ENCODE measurements around the gene SPTLC1.

SPTLC1 gene

DNA sequence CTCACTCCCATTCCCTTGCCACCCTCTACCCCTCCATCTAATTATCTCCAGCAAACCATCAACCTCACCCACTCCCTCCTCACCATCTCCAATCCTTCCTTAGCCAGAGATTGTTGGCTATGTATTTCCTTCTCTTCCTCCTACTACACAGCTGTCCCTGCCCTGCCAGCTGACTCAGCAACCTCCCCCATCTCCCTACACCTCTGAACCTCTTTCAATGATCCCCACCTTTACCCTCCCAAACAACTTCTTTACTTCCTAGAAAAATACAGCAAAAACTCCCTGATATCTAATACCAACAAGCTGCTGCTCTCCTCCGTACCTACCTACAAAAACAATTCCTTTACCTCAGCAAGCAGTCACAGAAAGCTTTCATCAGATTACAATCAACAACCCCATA, 37.3 kb downstream of the SPTLC1 start:
- DNase-seq, result no peak

DNA sequence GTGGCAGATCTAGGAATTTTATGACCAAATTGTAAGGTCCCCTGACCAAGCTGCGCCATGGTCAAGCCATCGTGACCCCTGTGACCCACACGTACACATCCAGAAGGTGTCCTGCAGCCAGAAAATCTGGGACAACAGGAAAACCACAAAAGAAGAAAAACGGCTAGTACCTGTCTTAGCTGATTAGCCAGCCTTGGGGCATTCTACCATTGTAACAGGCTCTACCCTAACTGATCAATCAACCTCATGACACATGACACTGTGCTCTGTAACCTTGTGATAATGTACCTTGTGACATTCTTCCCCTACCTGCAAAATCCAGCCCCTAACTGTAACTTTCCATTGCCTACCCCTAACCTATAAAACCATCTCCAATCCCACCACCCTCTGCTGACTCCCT, 43.6 kb downstream of the SPTLC1 start:
- no peak for DNase-seq

DNA sequence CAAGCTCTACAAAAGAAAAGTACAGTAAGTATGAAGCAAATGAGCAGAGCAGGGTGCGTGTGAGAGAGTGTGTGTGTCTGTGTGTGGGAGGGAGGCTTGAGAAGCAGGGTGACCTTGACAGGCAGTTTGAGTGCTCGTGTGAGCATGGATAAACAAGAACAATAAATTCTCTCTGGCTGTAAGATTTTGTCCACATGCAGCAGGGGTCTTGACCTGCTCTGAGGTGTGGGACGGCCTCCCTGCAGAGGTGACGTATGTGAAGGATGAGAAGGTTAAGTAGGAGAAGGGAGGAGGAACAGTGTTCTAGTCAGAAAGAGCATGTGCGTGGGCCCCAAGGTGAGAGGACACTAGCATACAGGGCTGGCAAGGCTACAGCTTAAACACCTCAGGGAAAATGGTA, 49.0 kb downstream of the SPTLC1 start:
- DNase-seq, result no peak

DNA sequence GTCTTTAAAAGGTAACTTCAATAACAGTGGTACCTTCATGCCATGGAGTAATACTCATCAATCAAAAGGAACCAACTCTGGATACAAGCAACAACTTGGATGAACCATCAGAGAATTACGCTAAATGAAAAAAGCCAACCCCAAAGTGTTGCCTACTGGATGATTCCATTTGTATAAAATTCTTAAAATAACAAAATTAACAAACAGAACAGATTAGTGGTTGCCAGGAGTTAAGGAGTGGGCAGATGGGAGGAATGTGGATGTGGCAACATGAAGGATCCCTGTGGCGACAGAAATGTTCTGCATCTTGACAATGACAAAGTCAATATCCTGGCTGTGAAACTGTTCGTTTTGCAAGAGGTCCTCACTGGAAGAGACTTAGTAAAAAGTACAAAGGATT, 50.5 kb downstream of the SPTLC1 start:
- DNase-seq, result no peak

DNA sequence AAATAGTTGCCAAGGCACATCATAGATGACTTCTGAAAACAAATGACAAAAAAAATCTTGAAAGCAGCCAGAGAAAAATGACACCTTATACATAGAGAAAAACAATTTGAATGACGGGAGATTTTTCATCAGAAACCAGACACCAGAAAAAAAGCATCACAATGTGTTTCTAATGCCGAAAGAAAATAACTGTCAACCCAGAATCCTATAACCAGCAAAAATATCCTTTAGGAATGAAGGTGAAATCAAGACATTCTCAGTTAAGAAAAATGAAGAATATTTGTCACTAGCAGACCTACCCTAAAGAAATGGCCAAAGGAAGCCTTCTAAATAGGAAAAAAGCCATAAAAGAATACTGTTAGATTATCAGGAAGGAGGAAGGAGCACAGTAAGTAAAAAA, 54.0 kb downstream of the SPTLC1 start:
- DNase-seq, result no peak

DNA sequence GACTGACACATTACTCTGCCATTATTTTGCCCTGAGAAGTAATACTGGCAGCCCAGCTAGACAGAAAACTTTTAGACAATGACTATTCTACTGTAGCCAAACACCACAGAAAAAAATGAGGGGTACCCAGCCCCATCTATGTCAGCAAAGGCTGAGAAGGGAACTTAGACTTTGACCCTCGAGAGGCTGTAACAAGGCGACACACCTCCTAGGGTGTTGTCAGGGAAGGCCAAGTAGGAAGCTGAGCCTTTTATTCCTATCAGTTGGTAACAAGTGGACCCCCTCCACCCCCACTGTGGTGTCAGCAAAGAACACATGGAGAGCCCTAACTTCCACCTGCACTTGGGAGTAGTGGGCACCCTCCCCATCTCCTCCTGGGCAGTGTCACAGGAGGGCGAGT, 55.6 kb downstream of the SPTLC1 start:
- DNase-seq, result no peak

DNA sequence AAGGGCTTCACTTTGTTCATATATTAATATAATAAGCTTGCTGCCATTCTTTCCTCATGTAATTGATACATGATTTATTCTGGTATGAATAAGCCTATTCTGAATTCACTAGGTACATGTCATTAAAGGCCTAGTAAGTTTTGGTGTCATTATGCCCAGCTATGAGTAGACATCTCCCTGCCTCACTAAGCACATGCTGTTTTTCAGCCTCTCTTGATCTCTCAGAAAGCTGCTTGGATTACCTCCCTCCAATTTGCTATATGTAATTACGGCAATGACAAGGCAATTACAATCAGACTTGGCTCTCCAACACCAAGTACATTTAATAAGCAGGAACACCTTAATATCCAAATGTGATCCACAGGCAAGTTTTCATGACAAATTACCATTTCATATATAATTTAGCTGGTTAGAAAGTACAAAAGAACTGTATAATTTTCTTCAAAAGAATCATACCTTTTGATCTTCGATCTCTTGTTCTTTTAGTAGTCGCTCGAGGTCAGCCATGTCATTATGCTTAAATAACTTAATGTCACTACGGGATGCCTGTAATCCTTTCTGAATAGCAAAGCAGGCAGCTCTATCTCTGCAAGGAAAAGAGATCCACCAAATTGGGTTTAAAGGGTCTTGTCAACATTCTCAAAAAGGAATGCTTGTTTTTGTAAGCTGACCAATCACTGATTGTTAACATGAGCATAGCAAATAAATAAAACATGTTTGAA, 56.3 kb downstream of the SPTLC1 start:
- DNase-seq, result no peak

DNA sequence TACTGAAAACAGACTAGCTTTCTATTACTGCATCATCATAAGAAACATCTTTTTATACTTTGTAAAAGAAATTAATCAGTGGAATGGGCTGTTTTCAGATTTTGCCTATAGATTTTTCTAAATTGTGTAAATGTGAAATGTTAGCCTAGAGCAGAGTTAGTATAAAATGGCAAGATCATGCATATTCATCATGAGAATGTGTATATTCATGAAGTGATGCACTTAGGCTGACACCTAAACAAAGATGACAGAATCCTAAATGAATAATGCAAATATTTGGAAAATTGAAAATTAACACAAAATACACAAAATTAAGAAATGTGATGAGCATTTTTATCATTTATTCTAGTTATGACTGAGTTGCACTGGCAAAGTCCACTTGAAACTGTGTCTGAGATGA, 57.2 kb downstream of the SPTLC1 start:
- DNase-seq, result no peak

DNA sequence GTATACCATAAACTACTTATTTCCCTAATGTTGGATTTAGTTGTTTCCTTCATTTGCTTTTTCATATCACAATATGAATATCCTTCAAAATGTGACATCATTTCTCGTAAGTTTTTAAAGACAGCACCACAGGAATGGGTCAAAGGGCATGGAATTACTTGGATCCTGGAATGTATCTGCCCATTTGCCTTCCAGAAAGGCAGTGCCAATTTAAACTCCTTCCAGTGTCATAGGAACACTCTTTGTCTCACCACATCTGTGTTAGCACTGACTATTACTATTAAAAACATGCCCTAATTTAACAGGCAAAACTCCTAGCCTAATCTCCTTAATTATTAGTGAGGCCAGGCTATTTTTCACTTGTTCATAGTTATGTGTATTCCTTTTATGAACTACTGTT, 58.0 kb downstream of the SPTLC1 start:
- no peak for DNase-seq

DNA sequence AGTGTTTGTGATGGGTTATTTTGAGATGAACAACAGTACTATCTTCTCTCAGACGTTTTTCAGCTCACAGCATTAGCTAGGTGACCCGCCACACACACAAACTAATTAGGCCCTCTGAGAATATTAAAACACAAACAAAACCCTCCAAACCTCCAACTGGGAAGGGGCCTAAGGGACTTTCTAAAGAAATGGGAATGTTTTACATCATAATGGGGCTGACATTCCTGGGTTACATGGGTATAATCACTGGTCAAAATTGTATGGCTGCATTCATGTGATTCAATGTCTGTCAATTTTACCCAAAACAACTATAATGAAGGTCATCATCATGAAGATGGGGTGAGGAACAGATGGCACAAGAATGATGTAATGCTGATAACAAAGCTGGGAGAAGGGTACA, 59.6 kb downstream of the SPTLC1 start:
- DNase-seq, result no peak

DNA sequence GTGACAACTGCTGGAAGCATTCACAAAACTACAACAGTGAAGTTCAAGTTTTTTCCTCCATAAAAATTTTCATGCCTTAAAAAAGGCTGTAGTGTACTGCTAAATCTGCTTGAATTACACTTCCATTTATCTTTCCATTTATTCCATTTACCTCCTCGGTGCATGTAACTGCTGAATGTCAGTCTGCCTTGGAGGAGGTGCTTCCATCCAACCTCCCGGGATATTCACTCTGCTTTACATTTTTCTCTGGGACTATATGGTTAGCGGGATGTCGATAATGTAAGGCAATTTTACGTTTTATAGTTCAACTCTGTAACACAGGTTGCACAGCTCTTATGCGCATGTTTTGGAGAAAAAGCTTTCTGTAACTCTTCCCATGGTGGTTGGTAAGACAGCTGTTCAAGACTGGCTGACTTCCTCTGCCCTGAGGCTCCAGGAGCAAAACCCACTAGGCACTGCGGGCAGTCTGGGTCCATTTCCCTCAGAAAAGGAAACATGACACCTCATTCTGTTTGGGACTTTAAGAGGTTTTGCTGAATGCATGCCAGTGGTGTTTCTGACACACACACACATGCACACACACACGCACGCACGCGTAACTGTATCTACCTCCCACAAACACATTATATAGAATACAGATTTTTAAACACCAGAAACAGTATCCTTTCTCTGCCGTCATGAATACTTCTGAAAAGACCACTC, 66.1 kb downstream of the SPTLC1 start:
- no peak for DNase-seq

DNA sequence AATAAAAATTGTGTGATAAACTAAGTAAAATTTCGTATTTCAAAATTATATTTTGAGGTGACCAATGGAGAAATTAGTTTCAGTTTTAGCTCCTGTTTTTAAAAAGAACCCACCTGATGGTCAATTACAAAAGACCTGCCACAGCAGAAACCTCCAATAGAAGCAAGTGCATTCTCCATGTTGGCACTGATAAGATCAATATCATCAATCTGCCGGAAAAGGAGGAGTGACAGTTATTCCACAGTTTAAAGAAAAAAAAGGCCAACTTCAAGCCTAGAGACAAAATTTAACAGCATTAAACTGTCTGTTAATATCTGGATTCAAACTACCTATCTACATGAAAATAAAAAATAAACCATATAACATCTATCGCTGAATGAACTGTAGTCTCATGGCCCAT, 67.7 kb downstream of the SPTLC1 start:
- no peak for DNase-seq

DNA sequence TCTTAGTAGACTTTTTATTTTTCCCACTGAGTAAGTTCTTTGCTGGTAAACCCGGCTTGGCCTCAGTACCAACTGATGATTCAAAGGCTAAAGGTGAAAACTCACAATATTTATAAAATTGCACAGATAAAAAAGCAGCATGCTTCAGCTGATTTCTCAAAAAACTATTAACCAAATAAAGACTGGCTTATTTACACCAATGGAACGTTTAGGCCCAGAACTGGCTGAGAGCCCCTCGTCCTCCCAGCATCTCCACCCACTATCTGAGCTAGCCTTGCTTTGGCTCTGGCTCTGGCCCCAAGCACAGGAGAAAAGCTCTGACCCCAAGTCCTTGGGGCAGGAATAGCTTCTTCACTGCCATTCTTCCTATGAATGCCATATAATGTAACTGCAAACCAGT, 68.5 kb downstream of the SPTLC1 start:
- no peak for DNase-seq

DNA sequence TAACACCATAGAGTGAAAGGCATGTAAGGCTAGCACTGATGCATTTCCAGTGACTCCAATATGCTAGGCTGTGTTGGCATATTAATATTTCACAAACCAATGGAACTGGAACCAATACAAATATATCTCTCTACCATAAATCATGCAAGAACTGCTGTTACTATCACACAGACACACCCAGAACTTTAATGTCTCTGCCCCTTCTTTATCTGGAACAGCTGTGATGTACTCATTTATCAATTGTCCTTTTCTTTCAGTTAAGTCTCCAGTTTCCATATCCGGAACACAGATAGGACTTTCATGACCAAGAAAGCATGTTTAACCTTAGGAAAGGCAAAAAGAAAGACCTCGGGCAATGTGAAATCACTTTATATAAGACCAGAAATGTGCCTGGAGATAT, 70.3 kb downstream of the SPTLC1 start:
- no peak for DNase-seq

DNA sequence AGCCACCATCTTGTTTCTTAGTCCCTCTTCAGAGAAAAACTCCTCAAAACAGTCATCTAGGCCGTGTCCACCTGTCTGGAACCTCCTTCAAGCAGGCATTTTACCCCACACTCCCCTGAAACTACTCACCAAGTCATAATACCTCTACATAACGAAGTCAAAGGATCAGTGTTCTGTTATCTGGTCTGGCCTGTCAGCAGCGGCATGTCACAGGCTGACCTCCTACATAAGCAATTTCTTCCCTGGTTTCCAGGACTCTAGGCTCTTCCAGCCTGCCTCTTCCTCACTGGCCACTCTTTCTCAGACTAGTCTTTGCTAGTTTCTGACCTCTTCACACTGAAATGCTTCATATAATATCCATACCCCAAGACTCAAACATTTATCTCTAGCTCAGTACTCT, 72.2 kb downstream of the SPTLC1 start:
- no peak for DNase-seq

DNA sequence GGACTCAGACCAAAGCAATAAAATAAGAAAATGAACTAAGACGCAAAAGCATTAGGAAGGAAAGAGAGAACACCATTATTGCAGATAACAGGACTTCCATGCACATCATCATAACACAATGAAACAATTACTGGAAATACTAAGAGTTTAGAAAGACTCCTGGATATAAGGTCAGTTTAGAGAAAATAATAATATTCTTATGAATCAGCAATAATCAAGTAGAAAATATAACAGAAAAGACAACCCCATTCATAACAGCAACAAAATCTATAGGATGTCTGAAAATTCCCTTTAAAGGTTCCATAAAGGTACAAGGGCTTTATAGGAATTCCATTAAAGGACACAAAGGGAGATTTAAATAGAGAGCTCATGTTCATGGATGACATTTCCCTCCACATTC, 73.0 kb downstream of the SPTLC1 start:
- no peak for DNase-seq

DNA sequence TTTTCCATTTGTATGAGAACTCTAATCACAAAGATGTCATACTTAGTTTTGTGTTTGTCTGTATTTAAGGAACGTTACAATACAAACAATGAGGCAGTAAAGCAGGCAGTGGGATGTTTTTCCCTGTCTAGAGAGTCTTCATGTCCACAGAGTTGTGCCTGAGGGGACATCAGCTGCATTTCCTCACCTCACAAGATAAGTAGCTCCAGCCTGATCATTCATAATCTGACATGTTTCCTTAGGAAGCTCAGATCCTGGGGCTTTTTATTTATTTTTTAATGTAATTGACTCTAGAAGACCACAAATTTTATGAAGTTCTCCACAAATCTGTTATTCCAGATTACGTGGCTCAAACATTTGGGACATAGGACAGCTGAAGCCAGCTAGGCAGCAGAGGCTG, 78.5 kb downstream of the SPTLC1 start:
- DNase-seq, result no peak

DNA sequence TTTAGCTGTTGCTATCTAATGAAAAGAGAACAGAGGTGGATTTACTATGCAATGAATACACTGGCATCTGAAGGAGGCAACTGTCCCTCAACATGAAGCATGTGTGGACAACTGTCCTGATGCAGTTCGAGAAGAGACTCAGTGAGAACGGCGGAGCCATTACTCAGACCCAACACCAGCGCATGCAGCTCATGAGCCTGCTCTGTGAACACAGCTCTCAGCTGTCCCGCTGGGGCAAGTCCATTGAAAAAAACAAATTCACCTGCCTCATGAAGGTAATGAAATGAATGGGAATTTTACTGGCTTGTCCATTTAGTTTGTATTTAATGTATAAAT, 78.8 kb downstream of the SPTLC1 start:
- DNase-seq, result no peak

DNA sequence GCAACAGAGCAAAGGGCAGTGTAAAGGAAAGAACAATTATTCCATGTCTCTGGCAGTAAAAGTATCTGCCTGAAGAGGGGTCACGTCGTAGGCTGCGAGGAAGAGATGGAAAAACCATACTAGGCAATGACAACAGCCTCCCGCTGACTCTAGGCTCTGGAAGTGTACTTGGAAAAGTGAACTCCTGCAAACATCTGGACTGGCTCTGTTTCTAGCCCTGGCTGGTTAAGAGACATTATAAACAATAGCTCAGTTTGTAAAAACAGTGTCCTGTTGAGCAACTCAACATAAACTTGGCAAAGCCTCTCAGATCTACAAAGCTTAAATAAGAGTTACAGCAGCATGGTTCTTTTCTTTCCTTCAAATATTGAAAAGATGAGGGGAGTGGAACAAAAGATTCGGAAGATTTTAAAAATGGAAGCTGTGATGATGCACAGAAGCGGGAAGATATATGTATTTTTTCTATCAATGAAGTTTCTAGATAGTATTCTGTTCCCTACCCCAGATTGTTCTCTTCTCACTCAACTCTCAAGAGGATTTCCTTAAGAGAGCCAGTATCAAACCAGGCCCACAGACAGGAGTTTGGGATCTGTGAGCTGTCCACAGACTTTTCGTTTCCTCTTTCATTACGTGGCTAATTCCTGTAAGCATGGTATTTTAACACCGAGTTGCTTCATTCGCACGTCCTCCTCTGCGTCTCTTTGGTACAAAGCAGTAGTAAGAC, 79.4 kb downstream of the SPTLC1 start:
- no peak for DNase-seq

DNA sequence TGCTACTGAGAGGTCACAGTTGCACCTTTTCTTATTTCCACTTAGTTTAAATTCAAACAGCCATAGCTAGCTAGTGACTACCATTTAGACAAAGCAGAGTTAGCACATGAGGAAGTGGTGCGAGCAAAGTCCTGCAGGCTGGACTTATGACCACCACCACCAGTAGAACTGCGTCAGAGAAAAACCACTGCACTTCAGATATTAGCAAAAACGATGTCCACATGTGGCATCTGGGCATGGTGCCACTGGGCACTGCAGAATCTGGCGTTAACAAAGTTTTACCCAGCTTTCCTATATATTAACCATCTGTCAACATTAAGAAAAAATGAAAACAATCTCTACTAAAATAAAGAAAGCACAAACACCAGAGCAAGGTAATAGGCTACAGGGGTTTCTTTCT, 80.1 kb downstream of the SPTLC1 start:
- no peak for DNase-seq

DNA sequence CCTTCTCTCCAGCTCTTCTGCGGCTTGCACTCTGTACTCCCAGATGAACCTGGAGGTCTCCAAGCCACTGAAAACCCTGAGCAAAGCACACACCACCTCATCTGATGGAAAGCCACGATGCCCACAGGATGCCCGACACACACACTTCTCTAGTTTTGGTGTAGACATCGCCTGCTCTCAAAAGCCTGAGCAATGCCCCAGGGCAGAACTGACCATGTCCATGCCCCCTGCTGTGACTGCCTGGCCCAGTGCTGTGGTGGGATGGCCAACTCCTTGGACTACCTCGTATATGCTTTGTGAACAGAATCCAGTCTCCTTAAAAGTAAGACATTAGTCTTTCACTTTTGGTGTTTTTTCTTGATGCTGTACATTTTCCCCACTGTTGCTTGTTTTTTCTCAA, 81.2 kb downstream of the SPTLC1 start:
- no peak for DNase-seq

DNA sequence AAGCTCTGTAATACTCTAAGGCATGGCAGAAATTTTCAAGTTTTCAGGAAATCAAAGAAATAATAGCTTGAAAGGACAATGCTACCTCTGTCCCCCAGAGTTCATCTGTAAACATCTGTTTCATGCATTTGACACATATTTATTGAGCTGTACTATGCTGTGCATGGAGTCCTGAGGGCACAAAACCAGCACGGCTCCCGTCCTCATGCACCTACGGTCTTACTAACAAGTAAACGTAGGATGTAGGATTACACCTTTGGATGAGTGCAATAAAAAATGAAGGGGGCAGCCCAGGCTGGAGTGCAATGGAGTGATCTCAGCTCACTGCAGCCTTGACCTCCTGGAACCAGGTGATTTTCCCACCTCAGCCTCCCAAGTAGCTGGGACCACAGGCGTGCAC, 81.9 kb downstream of the SPTLC1 start:
- DNase-seq, result no peak

DNA sequence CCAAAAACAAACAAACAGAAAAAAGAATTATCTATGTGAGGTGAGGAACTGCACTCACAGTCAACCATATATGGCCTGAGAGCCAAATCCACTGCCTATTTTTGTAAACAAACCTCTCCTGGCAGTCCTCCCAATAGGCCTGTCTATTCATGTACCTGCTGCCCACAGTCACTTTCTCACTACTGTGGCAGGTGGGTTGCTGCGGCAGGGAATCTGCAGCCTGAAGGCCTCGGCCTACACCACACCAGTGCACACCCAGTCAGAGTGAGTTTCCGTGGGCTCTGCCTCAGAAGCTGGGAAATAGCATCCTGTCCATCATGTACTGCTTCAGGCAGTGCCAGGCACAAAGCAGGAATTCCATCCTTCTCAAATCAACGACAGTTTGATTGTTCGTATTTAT, 82.3 kb downstream of the SPTLC1 start:
- no peak for DNase-seq

DNA sequence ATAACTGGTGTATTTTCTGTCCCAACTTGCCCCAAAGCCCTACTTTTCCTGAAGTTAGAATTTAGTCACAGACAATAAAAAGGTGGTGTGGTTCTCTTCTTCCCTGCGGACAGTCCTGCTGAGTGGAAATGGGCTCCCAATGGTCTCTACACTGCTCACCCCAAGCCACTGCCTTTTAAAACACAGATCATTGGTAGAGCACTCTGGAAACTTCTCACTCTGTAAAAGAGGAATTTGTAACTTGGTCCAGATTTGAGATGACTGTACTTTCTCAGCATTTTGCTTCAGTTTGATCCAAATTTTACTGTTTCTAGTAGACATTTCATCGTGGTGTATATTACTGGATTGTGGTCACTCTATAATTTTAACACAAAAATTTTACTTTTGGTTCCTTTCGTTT, 84.8 kb downstream of the SPTLC1 start:
- DNase-seq, result no peak

DNA sequence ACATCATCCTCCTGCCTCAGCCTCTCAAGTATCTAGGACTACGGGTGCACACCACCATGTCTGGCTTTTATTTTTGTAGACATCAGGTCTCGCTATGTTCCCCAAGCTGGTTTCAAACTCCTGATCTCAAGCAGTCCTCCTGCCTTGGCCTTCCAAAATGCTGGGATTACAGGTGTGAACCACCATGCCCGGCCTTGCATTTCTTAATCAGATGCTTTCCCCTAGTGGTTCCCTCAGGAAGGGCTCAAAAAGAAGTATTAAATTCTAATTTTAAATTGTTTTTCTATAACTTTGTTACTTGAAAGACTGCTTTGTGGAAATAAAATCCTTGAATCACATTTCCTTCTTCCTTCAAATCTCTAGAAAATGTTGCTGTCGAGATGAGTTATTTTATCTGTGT, 85.7 kb downstream of the SPTLC1 start:
- DNase-seq, result no peak
